A549 (cell line): Measurements from ENCODE around the gene HERC3.

Experiments
- CHD4 ChIP-seq: fragments of 200-600 bp; sonication (generic); IDR thresholded peaks from 2 replicates; pipeline ENCODE4 v1.6.1; 2016; ENCODE audit warnings: antibody characterized with exemption, mild to moderate bottlenecking, borderline replicate concordance
- CTCF ChIP-seq: fragments of >200 bp; sonication (Bioruptor Twin); formaldehyde crosslinking; IDR thresholded peaks from 3 replicates; pipeline ENCODE4 v1.5.1; 2016
- EHF ChIP-seq: fragments of 250-450 bp; sonication (Bioruptor Pico); IDR thresholded peaks from 2 replicates; pipeline ENCODE4 v1.5.0; 2020; ENCODE audit warnings: mild to moderate bottlenecking
- ESRRA ChIP-seq: fragments of 150-350 bp; IDR thresholded peaks from 2 replicates; pipeline ENCODE4 v1.6.1; 2014; ENCODE audit warnings: mild to moderate bottlenecking, low read length, borderline replicate concordance
- HDAC2 ChIP-seq: fragments of 200-600 bp; sonication (generic); IDR thresholded peaks from 2 replicates; pipeline ENCODE4 v1.6.1; 2016
- NR3C1 ChIP-seq: fragments of >200 bp; sonication (Bioruptor Twin); formaldehyde crosslinking; IDR thresholded peaks from 3 replicates; pipeline ENCODE4 v1.6.1; 2017
- POLR2A ChIP-seq: IDR thresholded peaks from 2 replicates; pipeline ENCODE4 v1.6.1; 2012; ENCODE audit warnings: mild to moderate bottlenecking, low read length
- SMC3 ChIP-seq: fragments of >200 bp; sonication (Bioruptor Twin); formaldehyde crosslinking; IDR thresholded peaks from 3 replicates; pipeline ENCODE4 v1.6.1; 2018; ENCODE audit warnings: inconsistent platforms

- TF ChIP-seq HDAC2 (no peak), POLR2A (no peak), CTCF (no peak), NR3C1 (no peak), SMC3 (no peak), CHD4 (no peak), ESRRA (no peak), EHF (CRISPR knock-in tag) (no peak)
Measured at GRCh38 chr4:88754796-88755195, 162.5 kb downstream of the HERC3 start.
